ENCODE data around the gene NAA50.

Gene NAA50

DNA sequence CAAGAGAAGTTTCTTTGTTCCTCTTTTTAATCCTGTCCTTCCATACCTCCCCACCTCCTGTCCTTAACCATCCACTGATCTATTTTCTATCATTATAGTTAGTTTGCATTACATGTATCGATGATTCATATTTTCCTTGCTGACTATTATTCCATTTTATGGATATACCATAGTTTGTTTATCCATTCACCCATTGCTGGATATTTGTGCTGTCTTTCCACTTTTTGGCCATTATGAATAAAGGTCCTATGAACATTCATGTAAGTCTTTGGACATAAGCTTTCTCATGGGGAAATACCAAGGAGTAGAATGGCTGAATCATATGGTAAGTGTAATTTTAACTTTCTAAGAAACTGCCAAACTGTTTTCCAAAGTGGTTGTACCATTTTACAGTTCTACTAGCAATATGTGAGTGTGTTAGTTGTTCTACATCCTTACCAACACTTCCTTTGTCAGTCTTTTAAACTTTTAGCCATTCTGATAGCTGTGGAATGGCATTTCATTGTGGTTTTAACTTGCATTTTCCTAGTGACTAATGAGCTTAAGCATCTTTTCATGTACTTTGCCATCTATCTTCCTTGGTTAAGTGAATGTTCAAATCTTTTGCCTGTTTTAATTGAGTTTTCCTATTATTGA lies 12.5 kb upstream of the NAA50 start:
- no peaks in the 10 kb centered on the region for H3K27me3 ChIP-seq (ENCODE audit: insufficient read depth, low read length)
- H3K79me2 ChIP-seq (ENCODE audit: insufficient read depth, low read length), result peaks cover 35% of the 10 kb centered on the region

DNA sequence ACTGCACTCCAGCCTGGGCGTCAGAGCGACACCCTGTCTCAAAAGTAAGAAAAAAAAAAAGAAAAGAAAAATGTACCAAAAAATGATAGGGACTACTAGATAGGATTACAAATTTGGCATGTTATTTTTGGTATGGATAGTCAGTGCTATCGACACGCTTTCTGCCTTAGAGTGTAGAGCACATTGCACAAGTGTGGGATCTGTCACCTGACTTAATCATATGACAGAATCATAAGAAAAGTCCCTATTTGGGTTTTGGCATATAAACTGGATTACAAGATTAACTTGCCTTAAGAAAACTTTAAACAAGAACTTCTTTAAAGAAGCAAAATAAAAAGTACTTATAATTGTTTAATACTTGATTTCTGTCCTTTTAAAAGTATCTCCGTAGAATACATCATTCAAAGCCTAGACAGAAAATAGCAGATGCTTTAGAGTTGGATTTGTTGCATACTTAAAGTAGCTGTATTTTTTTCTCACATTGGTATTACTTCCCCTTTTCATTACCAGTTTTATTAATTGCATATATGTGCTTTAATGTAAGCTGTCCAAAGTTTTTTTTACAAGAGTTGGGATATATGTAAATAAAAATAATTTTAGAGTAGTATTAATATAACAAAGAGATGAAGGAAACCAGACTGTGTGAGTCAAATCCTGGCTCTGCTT lies 8.6 kb upstream of the NAA50 start:
- Histone ChIP-seq H3K4me3 (ENCODE audit: low read depth, low read length, poor library complexity, severe bottlenecking) (no peak overlapping the region), H3K36me3 (ENCODE audit: insufficient read depth, low read length) (peaks cover 26% of the 10 kb centered on the region), H3K79me2 (ENCODE audit: insufficient read depth, low read length) (peaks cover 72% of the 10 kb centered on the region), H3K27ac (ENCODE audit: low read depth, low read length, poor library complexity, severe bottlenecking) (no peak overlapping the region), H3K27me3 (ENCODE audit: insufficient read depth, low read length) (no peaks in the 10 kb centered on the region), H4K20me1 (ENCODE audit: insufficient read depth, low read length) (no peaks in the 10 kb centered on the region), H2AFZ (ENCODE audit: low read length) (no peak overlapping the region), H3K4me2 (ENCODE audit: low read length) (no peak overlapping the region), H3K9me3 (ENCODE audit: low read length) (no peaks in the 10 kb centered on the region), H3K9ac (ENCODE audit: low read length) (no peak overlapping the region), H3F3A (ENCODE audit: insufficient read depth, low read length) (no peaks in the 10 kb centered on the region), H3K4me1 (ENCODE audit: insufficient read depth, low read length, severe bottlenecking) (peaks cover 15% of the 10 kb centered on the region), H3K9me2 (ENCODE audit: low read depth, low read length) (no peaks in the 10 kb centered on the region)
- TF ChIP-seq, protein P1, sequence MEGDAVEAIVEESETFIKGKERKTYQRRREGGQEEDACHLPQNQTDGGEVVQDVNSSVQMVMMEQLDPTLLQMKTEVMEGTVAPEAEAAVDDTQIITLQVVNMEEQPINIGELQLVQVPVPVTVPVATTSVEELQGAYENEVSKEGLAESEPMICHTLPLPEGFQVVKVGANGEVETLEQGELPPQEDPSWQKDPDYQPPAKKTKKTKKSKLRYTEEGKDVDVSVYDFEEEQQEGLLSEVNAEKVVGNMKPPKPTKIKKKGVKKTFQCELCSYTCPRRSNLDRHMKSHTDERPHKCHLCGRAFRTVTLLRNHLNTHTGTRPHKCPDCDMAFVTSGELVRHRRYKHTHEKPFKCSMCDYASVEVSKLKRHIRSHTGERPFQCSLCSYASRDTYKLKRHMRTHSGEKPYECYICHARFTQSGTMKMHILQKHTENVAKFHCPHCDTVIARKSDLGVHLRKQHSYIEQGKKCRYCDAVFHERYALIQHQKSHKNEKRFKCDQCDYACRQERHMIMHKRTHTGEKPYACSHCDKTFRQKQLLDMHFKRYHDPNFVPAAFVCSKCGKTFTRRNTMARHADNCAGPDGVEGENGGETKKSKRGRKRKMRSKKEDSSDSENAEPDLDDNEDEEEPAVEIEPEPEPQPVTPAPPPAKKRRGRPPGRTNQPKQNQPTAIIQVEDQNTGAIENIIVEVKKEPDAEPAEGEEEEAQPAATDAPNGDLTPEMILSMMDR (IDR thresholded peaks at IDR 0.05; ENCODE audit: low read length), result no peak
- TF ChIP-seq EZH2 (IDR thresholded peaks at IDR 0.05; ENCODE audit: borderline replicate concordance, low read length), result no peak

More for the DNA sequence above, 12.5 kb upstream of the NAA50 start:
- Histone ChIP-seq H3K4me2 (ENCODE audit: low read length) (no peak overlapping the region), H3K36me3 (ENCODE audit: insufficient read depth, low read length) (peaks cover 21% of the 10 kb centered on the region), H3K4me3 (ENCODE audit: low read depth, low read length, poor library complexity, severe bottlenecking) (no peak overlapping the region), H3K9me2 (ENCODE audit: low read depth, low read length) (no peaks in the 10 kb centered on the region), H3K9ac (ENCODE audit: low read length) (no peak overlapping the region), H3K9me3 (ENCODE audit: low read length) (no peaks in the 10 kb centered on the region), H3K27ac (ENCODE audit: low read depth, low read length, poor library complexity, severe bottlenecking) (no peak overlapping the region), H3K4me1 (ENCODE audit: insufficient read depth, low read length, severe bottlenecking) (peaks cover 7% of the 10 kb centered on the region), H3F3A (ENCODE audit: insufficient read depth, low read length) (no peaks in the 10 kb centered on the region), H2AFZ (ENCODE audit: low read length) (no peak overlapping the region), H4K20me1 (ENCODE audit: insufficient read depth, low read length) (no peaks in the 10 kb centered on the region)
- TF ChIP-seq, protein P1 (IDR thresholded peaks at IDR 0.05; ENCODE audit: low read length), result no peak
- TF ChIP-seq EZH2 (IDR thresholded peaks at IDR 0.05; ENCODE audit: borderline replicate concordance, low read length), result no peak

GRCh38 chr3:113753376-113753985 lies 7.4 kb upstream of the NAA50 start:
- peaks cover 20% of the 10 kb centered on the region for H3K36me3 ChIP-seq (ENCODE audit: insufficient read depth, low read length)
- no peaks in the 10 kb centered on the region for H3K9me3 ChIP-seq (ENCODE audit: low read length)
- no peaks in the 10 kb centered on the region for H3F3A ChIP-seq (ENCODE audit: insufficient read depth, low read length)
- H2AFZ ChIP-seq (ENCODE audit: low read length), result no peak overlapping the region
- H3K27me3 ChIP-seq (ENCODE audit: insufficient read depth, low read length), result no peaks in the 10 kb centered on the region
- H3K27ac ChIP-seq (ENCODE audit: low read depth, low read length, poor library complexity, severe bottlenecking), result no peak overlapping the region
- no peak overlapping the region for H3K9ac ChIP-seq (ENCODE audit: low read length)
- no peaks in the 10 kb centered on the region for H4K20me1 ChIP-seq (ENCODE audit: insufficient read depth, low read length)
- H3K4me2 ChIP-seq (ENCODE audit: low read length), result no peak overlapping the region
- TF ChIP-seq EZH2 (IDR thresholded peaks at IDR 0.05; ENCODE audit: borderline replicate concordance, low read length), result no peak
- TF ChIP-seq, protein P1 (IDR thresholded peaks at IDR 0.05; ENCODE audit: low read length), result no peak
- H3K9me2 ChIP-seq (ENCODE audit: low read depth, low read length), result no peaks in the 10 kb centered on the region
- peaks cover 25% of the 10 kb centered on the region for H3K4me1 ChIP-seq (ENCODE audit: insufficient read depth, low read length, severe bottlenecking)
- H3K4me3 ChIP-seq (ENCODE audit: low read depth, low read length, poor library complexity, severe bottlenecking), result no peak overlapping the region
- H3K79me2 ChIP-seq (ENCODE audit: insufficient read depth, low read length), result peaks cover 77% of the 10 kb centered on the region
